Measurements from ENCODE around the gene SLC22A2.
"Not testable (repeated sequence)": the region's sequence is repeated elsewhere in the genome, so short reads cannot be mapped to it uniquely, and the experiment has no call there.

SLC22A2 gene

GRCh38 chr6:160258346-160259142 lies at the start of gene SLC22A2:
SLC22A2 (minus strand) TSS chr6:160258821; CDS start chr6:160258757, 64 bp downstream.
- no peak for DNase-seq

DNA sequence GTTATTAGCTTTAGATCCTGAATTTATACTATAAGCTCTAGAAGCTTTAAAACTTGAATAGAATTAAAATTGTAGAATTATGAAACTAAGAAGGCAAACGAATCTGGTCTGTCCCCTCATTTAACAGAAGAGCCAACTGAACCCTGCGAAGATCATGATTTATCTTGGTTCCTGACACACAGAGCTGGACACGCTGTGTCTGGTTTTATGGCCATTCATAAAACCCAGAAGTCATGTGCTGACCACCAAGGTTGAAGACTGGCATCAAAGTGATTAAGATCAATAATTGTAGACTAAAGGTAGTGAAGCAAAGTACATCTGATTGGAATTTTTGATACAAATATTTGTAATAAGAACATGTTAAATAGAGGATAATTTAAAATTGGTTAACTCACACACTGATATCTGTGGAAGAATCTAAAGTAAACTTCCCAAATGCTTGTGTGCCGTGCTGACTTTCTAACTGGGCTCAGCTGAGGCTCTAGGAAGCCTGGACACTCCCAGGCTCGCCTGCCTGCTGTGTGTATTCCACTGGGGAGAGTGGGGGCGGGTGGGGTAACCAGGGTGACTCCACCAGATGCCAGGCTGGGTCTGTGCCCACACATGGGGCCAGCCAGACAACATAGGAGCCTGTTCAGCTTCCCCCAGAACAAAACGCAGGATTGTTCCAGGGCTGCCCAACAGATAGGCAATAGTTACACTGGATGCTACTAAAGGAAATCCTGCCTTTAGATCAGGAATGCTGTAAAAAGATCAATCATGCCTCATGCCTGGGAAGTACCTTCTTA lies 47.5 kb upstream of the SLC22A2 start:
- no peak for DNase-seq

- DNase-seq, result no peak
These were observed 45.2 kb upstream of the SLC22A2 start for GRCh38 chr6:160303806-160304205.

DNA sequence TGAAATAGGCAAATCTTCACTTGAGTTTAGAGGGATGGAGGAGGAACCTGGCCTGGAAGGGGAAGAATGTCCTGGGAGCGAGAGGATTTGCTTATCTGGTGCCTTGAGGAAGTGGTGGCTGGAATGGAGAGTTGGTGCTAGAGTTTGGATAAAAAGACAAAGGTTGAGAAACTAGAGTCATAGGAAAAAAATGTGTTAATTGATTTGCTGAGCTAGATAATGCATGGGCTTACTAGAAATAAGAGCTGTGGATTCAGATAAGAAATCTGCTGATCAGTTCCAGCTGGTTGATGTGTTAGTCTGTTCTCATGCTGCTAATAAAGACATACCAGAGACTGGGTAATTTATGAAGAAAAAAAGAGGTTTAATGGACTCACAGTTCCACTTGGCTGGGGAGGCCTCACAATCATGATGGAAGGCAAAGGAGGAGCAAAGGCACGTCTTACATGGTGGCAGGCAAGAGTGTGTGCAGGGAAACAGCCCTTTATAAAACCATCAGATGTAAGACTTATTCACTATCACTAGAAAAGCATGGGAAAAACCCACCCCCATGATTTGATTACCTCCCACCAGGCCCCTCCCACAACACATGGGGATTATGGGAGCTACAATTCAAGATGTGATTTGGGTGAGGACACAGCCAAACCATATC lies 43.9 kb upstream of the SLC22A2 start:
- not testable (repeated sequence) for DNase-seq

- DNase-seq, result no peak
These were observed 42.7 kb upstream of the SLC22A2 start for GRCh38 chr6:160301339-160301738.

- DNase-seq, result no peak
These were observed 41.6 kb upstream of the SLC22A2 start for GRCh38 chr6:160300076-160300695.

- DNase-seq, result no peak
These were observed 40.9 kb upstream of the SLC22A2 start for GRCh38 chr6:160299559-160299958.

DNA sequence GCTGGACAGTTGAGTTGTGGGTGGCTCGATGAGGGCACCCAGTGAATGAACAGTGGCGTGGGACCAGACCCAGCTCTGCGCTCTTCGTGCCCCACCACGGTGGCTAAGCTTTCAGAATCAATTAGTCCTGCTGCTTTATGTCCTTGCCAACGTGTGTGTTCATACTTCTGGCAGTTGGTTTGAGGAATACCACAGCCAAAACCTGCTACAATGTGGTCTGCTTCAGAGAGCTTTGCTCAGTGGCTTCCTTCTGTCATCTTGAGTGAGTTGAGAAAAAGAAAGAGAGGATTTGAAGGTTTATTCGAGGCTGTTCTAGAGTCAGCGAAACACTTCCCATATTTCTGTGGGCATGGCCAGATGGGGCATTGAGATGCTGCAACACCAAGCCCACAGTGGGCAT lies 39.5 kb upstream of the SLC22A2 start:
- no peak for DNase-seq

- DNase-seq, result no peak
These were observed 38.7 kb upstream of the SLC22A2 start for GRCh38 chr6:160297310-160297709.

DNA sequence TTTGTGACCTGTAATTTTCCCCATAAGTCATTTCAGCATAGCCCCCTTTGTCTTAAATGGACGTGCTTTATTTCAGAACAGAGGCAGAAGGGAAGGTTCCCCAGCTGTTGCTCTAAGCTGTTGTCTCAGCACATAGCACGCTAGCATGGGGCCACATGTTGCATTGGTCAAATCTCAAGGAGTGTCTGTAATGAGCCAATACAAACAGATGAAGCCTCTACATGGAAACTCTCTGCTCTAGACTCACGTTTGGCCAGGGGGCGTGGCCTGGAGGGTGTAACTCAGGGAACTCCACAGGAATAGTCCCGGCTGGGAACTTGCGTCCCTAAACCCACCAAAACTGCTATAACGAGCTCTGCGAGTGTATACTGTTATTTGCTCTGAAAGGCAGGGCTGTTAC lies 35.2 kb upstream of the SLC22A2 start:
- no peak for DNase-seq

- no peak for DNase-seq
These were observed 27.0 kb upstream of the SLC22A2 start for GRCh38 chr6:160285541-160286105.

GRCh38 chr6:160284575-160284974 lies 26.0 kb upstream of the SLC22A2 start:
- no peak for DNase-seq

- no peak for DNase-seq
These were observed 23.8 kb upstream of the SLC22A2 start for GRCh38 chr6:160282444-160282843.

DNA sequence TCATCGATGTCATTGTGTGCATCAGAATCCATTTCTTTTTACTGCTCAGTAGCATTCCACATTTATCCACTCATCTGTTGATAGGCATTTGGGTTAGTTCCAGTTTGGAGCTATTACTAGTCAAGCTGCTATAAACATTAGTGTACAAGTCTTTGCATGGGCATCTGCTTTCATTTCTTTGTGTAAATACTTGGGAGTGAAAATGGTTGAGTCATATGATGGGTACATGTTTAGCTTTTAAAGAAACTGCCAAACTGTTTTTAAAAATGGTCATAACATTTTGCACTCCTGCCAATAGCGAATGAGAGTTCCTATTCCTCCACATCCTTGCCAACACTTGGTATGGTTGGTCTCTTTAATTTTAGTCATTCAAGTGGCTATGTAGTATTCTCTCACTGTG lies 21.2 kb upstream of the SLC22A2 start:
- no peak for DNase-seq

GRCh38 chr6:160278786-160279310 lies 20.2 kb upstream of the SLC22A2 start:
- DNase-seq, result no peak

DNA sequence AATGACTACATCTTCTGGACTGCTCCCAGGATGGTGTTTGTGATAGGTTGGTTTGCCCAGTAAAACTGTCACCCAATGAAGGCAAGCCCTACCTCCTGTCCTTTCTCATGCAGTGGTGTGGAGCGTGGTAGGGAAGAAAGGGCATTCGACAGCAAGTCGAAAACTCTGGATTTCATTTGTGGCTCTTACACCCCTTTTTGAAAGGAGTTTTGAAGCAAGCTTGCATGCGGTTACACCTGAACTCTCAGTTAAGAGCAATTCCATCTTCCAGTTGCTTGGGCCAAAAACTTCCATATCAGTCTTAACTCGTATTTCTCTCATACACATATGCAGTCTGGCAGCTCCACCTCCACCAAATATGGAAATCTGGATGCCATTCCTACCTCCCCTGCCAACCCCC lies 19.7 kb upstream of the SLC22A2 start:
- DNase-seq, result no peak

GRCh38 chr6:160277546-160277945 lies 18.9 kb upstream of the SLC22A2 start:
- DNase-seq, result no peak

GRCh38 chr6:160277144-160277543 lies 18.5 kb upstream of the SLC22A2 start:
- no peak for DNase-seq

GRCh38 chr6:160276126-160276525 lies 17.5 kb upstream of the SLC22A2 start:
- DNase-seq, result no peak

DNA sequence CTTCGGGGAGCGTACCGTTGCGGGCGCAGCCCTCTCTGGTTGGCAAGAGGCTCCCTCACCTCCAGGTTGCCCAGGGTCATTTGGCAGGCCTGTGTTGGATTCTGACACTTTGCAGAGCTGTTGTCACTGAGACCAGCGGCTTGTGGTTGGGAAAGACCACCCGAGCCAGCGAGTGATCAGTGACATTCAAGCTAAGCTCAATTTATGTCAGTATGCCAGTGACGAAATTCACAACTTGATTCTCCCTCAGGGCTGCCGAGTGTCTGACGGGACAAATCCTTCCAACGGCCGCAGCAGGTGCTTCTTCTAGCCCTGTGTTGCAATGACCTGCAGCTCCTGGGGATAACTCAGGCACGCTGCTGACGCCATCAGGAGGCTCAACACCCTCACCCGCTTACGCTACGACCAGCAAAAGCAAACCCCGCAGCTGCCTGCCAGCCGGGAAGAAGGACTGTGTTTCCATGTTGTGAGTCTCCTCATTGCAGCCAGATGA lies 16.9 kb upstream of the SLC22A2 start:
- DNase-seq, result no peak

GRCh38 chr6:160274871-160275510 lies 16.4 kb upstream of the SLC22A2 start:
- DNase-seq, result no peak

- no peak for DNase-seq
These were observed 15.1 kb upstream of the SLC22A2 start for GRCh38 chr6:160273750-160274149.

Data from SHP77 treated with DMSO at 0.1 percent for 48 hours (cell line).